K562 (cell line): Measurements from ENCODE around the gene TMEM225B. TPM values are rescaled to one million over a fixed set of nuclear protein-coding genes. Genes with fewer than 3 reads are reported as not detected.

ENCODE experiments used
- CBX1 ChIP-seq: sonication (generic); IDR thresholded peaks from 2 replicates; pipeline ENCODE4 v1.6.1; 2016; ENCODE audit warnings: antibody characterized with exemption, low read depth, mild to moderate bottlenecking
- CHD1 ChIP-seq: fragments of 200-600 bp; sonication (generic); IDR thresholded peaks from one replicate; pipeline ENCODE4 v1.6.1; 2012; ENCODE audit warnings: mild to moderate bottlenecking, moderate library complexity, low read length, inconsistent platforms
- CXXC5 ChIP-seq: fragments of 250-450 bp; sonication (Bioruptor Pico); IDR thresholded peaks from 2 replicates; pipeline ENCODE4 v1.8.0; 2022; ENCODE audit warnings: inconsistent platforms, mild to moderate bottlenecking, moderate library complexity
- ESRRA ChIP-seq: fragments of 450-650 bp; IDR thresholded peaks from 2 replicates; pipeline ENCODE4 v1.6.1; 2014; ENCODE audit warnings: low read depth, mild to moderate bottlenecking, moderate library complexity, borderline replicate concordance
- GTF2E2 ChIP-seq: fragments of 200-800 bp; sonication (Bioruptor generic); IDR thresholded peaks from 2 replicates; pipeline ENCODE4 v1.6.1; 2016; ENCODE audit warnings: missing genetic modification characterization, missing compliant biosample characterization
- HNRNPL ChIP-seq: fragments of 200-400 bp; formaldehyde crosslinking; IDR thresholded peaks from 2 replicates; pipeline ENCODE4 v1.6.1; 2017; ENCODE audit warnings: low read depth, mild to moderate bottlenecking, low read length
- PCBP1 ChIP-seq: fragments of 200-400 bp; formaldehyde crosslinking; IDR thresholded peaks from 2 replicates; pipeline ENCODE4 v1.6.1; 2018; ENCODE audit warnings: mild to moderate bottlenecking, low read depth, low read length; ENCODE audit not compliant: poor library complexity, severe bottlenecking
- PYGO2 ChIP-seq: fragments of 450-650 bp; IDR thresholded peaks from 2 replicates; pipeline ENCODE4 v1.6.1; 2016; ENCODE audit warnings: mild to moderate bottlenecking, missing genetic modification characterization, moderate library complexity, missing compliant biosample characterization
- RUNX1 ChIP-seq: sonication (generic); IDR thresholded peaks from 2 replicates; pipeline ENCODE4 v1.6.1; 2016; ENCODE audit warnings: antibody characterized with exemption, low read depth
- SMARCB1 ChIP-seq: IDR thresholded peaks from 2 replicates; pipeline ENCODE4 v1.6.1; 2011; ENCODE audit warnings: improper control_type of control experiment, low read depth; ENCODE audit not compliant: insufficient read length
- SMARCE1 ChIP-seq: fragments of 450-650 bp; IDR thresholded peaks from 2 replicates; pipeline ENCODE4 v1.7.1; 2016; ENCODE audit warnings: mild to moderate bottlenecking
- TEAD4 ChIP-seq, 2 experiments: sonication (generic) in 1 of 2; formaldehyde crosslinking in 1 of 2; IDR thresholded peaks; 2 replicates each; pipeline versions ENCODE4 v1.6.1 to v1.8.0; 2012 to 2022; ENCODE audit warnings: borderline replicate concordance in 1 of 2, inconsistent platforms in 1 of 2, low read length in 1 of 2, mild to moderate bottlenecking in 1 of 2, missing genetic modification reagents in 1 of 2
- YY1 ChIP-seq, 3 experiments: IDR thresholded peaks; 2 replicates each; pipeline ENCODE4 v1.6.1; 2011; ENCODE audit warnings: low read length in 2 of 3, mild to moderate bottlenecking in 2 of 3, moderate library complexity in 2 of 3, borderline replicate concordance in 1 of 3, control low read depth in 1 of 3, low read depth in 1 of 3; ENCODE audit not compliant: insufficient read depth in 3 of 3, insufficient replicate concordance in 2 of 3, control insufficient read depth in 1 of 3, insufficient read length in 1 of 3; ENCODE audit errors: extremely low read depth in 1 of 3
- ZNF24 ChIP-seq: fragments of 450-650 bp; IDR thresholded peaks from 2 replicates; pipeline ENCODE4 v1.6.1; 2016
- ZSCAN29 ChIP-seq: fragments of 450-650 bp; IDR thresholded peaks from 2 replicates; pipeline ENCODE4 v1.6.1; 2017
- polyA plus RNA-seq, 8 experiments: library from polyadenylated mRNA; depleted of rRNA in 4 of 8; stranded (reverse) in 5 of 8; unstranded in 3 of 8; fragments of >200 nt; fragmentation: Nextera tagmentation in 2 of 8; fragmentation: Illumina TruSeq in 1 of 8; extraction: Ambion mirVana in 2 of 8; extraction: Trizol in 1 of 8; gene quantifications; 2 replicates each; pipeline versions ENCODE4 v1.2.1 to v1.2.3, GENCODE V29; 2011 to 2014; ENCODE audit warnings: inconsistent platforms in 1 of 8, missing spikeins in 1 of 8
- total RNA-seq, 7 experiments: library from RNA; depleted of rRNA in 6 of 7; stranded (reverse); fragments of >200 nt in 6 of 7; fragmentation: Illumina TruSeq in 2 of 7; extraction: Trizol in 2 of 7; gene quantifications; 2 replicates each; pipeline versions ENCODE4 v1.2.1 to v1.2.3, GENCODE V29; 2011 to 2021; ENCODE audit warnings: low replicate concordance in 1 of 7
- TF ChIP-seq, protein P1 (sequence below): sonication (generic); formaldehyde crosslinking; IDR thresholded peaks from 2 replicates; pipeline ENCODE4 v1.8.0; 2022; ENCODE audit warnings: mild to moderate bottlenecking, low read depth, missing genetic modification reagents
- TF ChIP-seq, protein P2 (sequence below): fragments of 450-650 bp; IDR thresholded peaks from 2 replicates; pipeline ENCODE4 v1.6.1; 2016; ENCODE audit warnings: borderline replicate concordance
- TF ChIP-seq, protein P3 (sequence below): fragments of 150-350 bp; IDR thresholded peaks from 2 replicates; pipeline ENCODE4 v1.6.1; 2014; ENCODE audit warnings: low read depth, mild to moderate bottlenecking, low read length, borderline replicate concordance

TMEM225B gene
- total and polyA plus RNA-seq, 9 of the 15 experiments (the other 6 are each of a cell fraction or from before 2014, with no cell fraction given): 0.08 to 0.73 (median 0.56) TPM

DNA sequence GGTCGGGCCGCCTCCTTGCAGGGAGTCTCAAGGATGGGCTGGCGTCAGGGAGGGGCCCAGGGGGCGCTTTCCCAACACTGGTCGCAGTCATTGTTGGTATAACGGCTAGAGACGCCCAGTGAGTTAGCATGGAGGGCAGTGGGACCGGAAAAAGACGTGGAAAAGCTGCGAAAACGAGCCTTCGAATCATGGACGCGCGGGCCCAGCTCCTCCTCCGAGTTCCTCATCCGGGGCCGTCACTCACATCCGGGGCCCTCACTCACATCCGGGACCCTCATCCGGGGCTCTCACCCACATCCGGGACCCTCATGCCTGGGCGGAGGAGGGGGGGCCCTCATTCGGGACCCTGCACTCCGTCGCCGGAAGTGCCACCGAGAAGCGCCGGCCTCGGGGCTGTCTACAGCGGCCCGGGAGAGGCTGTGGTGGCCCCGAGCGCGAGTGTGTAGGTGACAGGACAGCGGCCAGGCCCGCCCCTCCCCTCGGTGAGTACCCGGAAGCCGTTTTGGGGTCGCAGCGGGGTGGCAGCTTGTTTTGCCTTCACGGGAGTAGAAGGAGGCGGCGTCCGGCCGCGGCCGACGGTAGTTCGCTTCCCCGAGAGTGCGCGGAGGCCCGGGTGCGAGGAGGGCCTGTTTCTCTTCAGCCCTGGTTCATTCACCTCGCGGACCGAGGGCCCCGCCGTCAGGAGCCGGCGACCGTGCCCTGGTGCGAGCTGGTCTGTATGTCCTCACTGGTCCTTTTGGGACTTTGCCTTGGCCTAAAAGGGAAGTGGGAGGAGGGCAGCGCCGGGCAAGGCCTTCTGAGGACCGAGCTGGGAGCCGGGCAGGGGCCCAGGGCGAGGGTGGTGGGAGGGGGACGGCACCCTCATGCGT is 39.5 kb upstream of the TMEM225B start, which contains the start of gene ZNF655 (continued):
- TF ChIP-seq PCBP1 (no peak), CBX1 (peak; percentile 32; the same call in 1 of the 2 replicates), CHD1 (peak; percentile 72), SMARCB1 (no peak), YY1 (IDR thresholded peaks at IDR 0.05; ENCODE audit: borderline replicate concordance in 1 of 3, control insufficient read depth in 1 of 3, extremely low read depth in 1 of 3, insufficient read depth in 3 of 3, insufficient read length in 1 of 3, insufficient replicate concordance in 2 of 3, low read depth in 1 of 3, low read length in 2 of 3) (peak in 2 of 3 experiments; percentile 76 to 88), ESRRA (peak; percentile 65), TEAD4 (IDR thresholded peaks at IDR 0.05; ENCODE audit: low read length) (peak; percentile 39; the same call in 1 of the 2 replicates), TEAD4 (CRISPR knock-in tag; IDR thresholded peaks at IDR 0.05; ENCODE audit: borderline replicate concordance) (peak; percentile 76; the same call in 1 of the 2 replicates), HNRNPL (0 out of 2 replicates have a peak, but pooled peaks have one; percentile 56), ZNF24 (no peak), PYGO2 (tag) (no peak), CXXC5 (CRISPR knock-in tag) (peak; percentile 62), SMARCE1 (peak; percentile 20; the same call in 1 of the 2 replicates), GTF2E2 (peak; percentile 89), ZSCAN29 (no peak), RUNX1 (0 out of 2 replicates have a peak, but pooled peaks have one; percentile 7)
- TF ChIP-seq, protein P1, sequence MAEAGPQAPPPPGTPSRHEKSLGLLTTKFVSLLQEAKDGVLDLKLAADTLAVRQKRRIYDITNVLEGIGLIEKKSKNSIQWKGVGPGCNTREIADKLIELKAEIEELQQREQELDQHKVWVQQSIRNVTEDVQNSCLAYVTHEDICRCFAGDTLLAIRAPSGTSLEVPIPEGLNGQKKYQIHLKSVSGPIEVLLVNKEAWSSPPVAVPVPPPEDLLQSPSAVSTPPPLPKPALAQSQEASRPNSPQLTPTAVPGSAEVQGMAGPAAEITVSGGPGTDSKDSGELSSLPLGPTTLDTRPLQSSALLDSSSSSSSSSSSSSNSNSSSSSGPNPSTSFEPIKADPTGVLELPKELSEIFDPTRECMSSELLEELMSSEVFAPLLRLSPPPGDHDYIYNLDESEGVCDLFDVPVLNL (CRISPR knock-in tag): no peak; the same call in 1 of the 2 replicates
- TF ChIP-seq, protein P2, sequence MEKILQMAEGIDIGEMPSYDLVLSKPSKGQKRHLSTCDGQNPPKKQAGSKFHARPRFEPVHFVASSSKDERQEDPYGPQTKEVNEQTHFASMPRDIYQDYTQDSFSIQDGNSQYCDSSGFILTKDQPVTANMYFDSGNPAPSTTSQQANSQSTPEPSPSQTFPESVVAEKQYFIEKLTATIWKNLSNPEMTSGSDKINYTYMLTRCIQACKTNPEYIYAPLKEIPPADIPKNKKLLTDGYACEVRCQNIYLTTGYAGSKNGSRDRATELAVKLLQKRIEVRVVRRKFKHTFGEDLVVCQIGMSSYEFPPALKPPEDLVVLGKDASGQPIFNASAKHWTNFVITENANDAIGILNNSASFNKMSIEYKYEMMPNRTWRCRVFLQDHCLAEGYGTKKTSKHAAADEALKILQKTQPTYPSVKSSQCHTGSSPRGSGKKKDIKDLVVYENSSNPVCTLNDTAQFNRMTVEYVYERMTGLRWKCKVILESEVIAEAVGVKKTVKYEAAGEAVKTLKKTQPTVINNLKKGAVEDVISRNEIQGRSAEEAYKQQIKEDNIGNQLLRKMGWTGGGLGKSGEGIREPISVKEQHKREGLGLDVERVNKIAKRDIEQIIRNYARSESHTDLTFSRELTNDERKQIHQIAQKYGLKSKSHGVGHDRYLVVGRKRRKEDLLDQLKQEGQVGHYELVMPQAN: peak; percentile 23; the same call in 1 of the 2 replicates
- TF ChIP-seq, protein P3, sequence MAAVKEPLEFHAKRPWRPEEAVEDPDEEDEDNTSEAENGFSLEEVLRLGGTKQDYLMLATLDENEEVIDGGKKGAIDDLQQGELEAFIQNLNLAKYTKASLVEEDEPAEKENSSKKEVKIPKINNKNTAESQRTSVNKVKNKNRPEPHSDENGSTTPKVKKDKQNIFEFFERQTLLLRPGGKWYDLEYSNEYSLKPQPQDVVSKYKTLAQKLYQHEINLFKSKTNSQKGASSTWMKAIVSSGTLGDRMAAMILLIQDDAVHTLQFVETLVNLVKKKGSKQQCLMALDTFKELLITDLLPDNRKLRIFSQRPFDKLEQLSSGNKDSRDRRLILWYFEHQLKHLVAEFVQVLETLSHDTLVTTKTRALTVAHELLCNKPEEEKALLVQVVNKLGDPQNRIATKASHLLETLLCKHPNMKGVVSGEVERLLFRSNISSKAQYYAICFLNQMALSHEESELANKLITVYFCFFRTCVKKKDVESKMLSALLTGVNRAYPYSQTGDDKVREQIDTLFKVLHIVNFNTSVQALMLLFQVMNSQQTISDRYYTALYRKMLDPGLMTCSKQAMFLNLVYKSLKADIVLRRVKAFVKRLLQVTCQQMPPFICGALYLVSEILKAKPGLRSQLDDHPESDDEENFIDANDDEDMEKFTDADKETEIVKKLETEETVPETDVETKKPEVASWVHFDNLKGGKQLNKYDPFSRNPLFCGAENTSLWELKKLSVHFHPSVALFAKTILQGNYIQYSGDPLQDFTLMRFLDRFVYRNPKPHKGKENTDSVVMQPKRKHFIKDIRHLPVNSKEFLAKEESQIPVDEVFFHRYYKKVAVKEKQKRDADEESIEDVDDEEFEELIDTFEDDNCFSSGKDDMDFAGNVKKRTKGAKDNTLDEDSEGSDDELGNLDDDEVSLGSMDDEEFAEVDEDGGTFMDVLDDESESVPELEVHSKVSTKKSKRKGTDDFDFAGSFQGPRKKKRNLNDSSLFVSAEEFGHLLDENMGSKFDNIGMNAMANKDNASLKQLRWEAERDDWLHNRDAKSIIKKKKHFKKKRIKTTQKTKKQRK: no peak
